Mesenchymal stem cell (in vitro differentiated cells and primary cell): ENCODE results near the gene TBC1D32.

Experiments used
- DNase-seq: peaks from one replicate; pipeline ENCODE4 v3.0.0-alpha.2; 2013
- H2AFZ ChIP-seq: one replicate; pipeline ENCODE4 v1.6.1; 2013; ENCODE audit warnings: low read depth, mild to moderate bottlenecking, control low read depth, inconsistent platforms, low read length, moderate library complexity
- H2AK5ac ChIP-seq: 2 replicates; pipeline ENCODE4 v1.6.1; 2013; ENCODE audit warnings: low read length, moderate library complexity, mild to moderate bottlenecking, inconsistent platforms; ENCODE audit not compliant: severe bottlenecking
- H2BK120ac ChIP-seq: one replicate; pipeline ENCODE4 v1.6.1; 2013; ENCODE audit warnings: low read depth, mild to moderate bottlenecking, inconsistent platforms, low read length, moderate library complexity
- H2BK12ac ChIP-seq, 2 experiments: one replicate each; pipeline ENCODE4 v1.6.1; 2013; ENCODE audit warnings: inconsistent platforms in 2 of 2, low read length in 2 of 2, mild to moderate bottlenecking in 2 of 2, moderate library complexity in 2 of 2, control low read depth in 1 of 2
- H2BK15ac ChIP-seq: one replicate; pipeline ENCODE4 v1.6.1; 2013; ENCODE audit warnings: mild to moderate bottlenecking, low read depth, inconsistent platforms; ENCODE audit not compliant: poor library complexity, severe bottlenecking
- H2BK5ac ChIP-seq: 2 replicates; pipeline ENCODE4 v1.6.1; 2013; ENCODE audit warnings: low read depth, mild to moderate bottlenecking, low read length, control low read depth, inconsistent platforms; ENCODE audit not compliant: poor library complexity, severe bottlenecking
- H3K14ac ChIP-seq, 2 experiments: one replicate each; pipeline ENCODE4 v1.6.1; 2013; ENCODE audit warnings: inconsistent platforms in 2 of 2, low read length in 2 of 2, control low read depth in 1 of 2, mild to moderate bottlenecking in 1 of 2, moderate library complexity in 1 of 2
- H3K18ac ChIP-seq, 2 experiments: one replicate each; pipeline ENCODE4 v1.6.1; 2013; ENCODE audit warnings: inconsistent platforms in 2 of 2, low read length in 2 of 2, control low read depth in 1 of 2, low read depth in 1 of 2, mild to moderate bottlenecking in 1 of 2
- H3K23ac ChIP-seq, 2 experiments: one replicate each; pipeline ENCODE4 v1.6.1; 2013; ENCODE audit warnings: inconsistent platforms in 2 of 2, low read length in 2 of 2, mild to moderate bottlenecking in 2 of 2, moderate library complexity in 2 of 2, control low read depth in 1 of 2
- H3K27ac ChIP-seq: 2 replicates; pipeline ENCODE4 v1.5.1; 2013; ENCODE audit warnings: mild to moderate bottlenecking, moderate library complexity, low read length, control low read depth, inconsistent platforms; ENCODE audit not compliant: poor library complexity, severe bottlenecking
- H3K27me3 ChIP-seq, 2 experiments: 2 replicates each; pipeline versions ENCODE4 v1.6.1 to v1.7.0; 2013; ENCODE audit warnings: low read length in 2 of 2, mild to moderate bottlenecking in 2 of 2, moderate library complexity in 2 of 2, control low read depth in 1 of 2, inconsistent platforms in 1 of 2; ENCODE audit not compliant: control insufficient read depth in 1 of 2, insufficient read depth in 1 of 2
- H3K36me3 ChIP-seq, 2 experiments: 2 replicates each; pipeline versions ENCODE4 v1.6.1 to v1.7.0; 2013; ENCODE audit warnings: low read length in 2 of 2, control low read depth in 1 of 2, inconsistent platforms in 1 of 2, low read depth in 1 of 2, mild to moderate bottlenecking in 1 of 2; ENCODE audit not compliant: insufficient read depth in 2 of 2, control insufficient read depth in 1 of 2
- H3K4ac ChIP-seq, 2 experiments: one replicate each; pipeline ENCODE4 v1.6.1; 2013; ENCODE audit warnings: inconsistent platforms in 2 of 2, low read length in 2 of 2, mild to moderate bottlenecking in 2 of 2, moderate library complexity in 2 of 2, control low read depth in 1 of 2, low read depth in 1 of 2
- H3K4me1 ChIP-seq: 2 replicates; pipeline ENCODE4 v1.6.1; 2013; ENCODE audit warnings: low read depth, low read length, control low read depth; ENCODE audit not compliant: control insufficient read depth, insufficient read depth
- H3K4me2 ChIP-seq: 2 replicates; pipeline ENCODE4 v1.6.1; 2013; ENCODE audit warnings: low read length, mild to moderate bottlenecking, inconsistent platforms; ENCODE audit not compliant: poor library complexity, severe bottlenecking
- H3K4me3 ChIP-seq, 2 experiments: 2 replicates each; pipeline versions ENCODE4 v1.5.1 to v1.7.0; 2013; ENCODE audit warnings: low read length in 2 of 2, mild to moderate bottlenecking in 2 of 2, control low read depth in 1 of 2, low read depth in 1 of 2; ENCODE audit not compliant: insufficient read depth in 1 of 2
- H3K79me1 ChIP-seq: replicated peaks from 2 replicates; pipeline ENCODE4 v1.6.1; 2013; ENCODE audit warnings: mild to moderate bottlenecking, control low read depth, low read length, inconsistent platforms; ENCODE audit not compliant: poor library complexity, severe bottlenecking
- H3K9ac ChIP-seq: 2 replicates; pipeline ENCODE4 v1.7.0; 2013; ENCODE audit warnings: mild to moderate bottlenecking, low read length, moderate library complexity
- H3K9me3 ChIP-seq: 2 replicates; pipeline ENCODE4 v1.7.0; 2013; ENCODE audit warnings: mild to moderate bottlenecking, low read length; ENCODE audit not compliant: control insufficient read depth
- H4K8ac ChIP-seq: one replicate; pipeline ENCODE4 v1.6.1; 2013; ENCODE audit warnings: inconsistent platforms, mild to moderate bottlenecking, low read length, moderate library complexity
- H4K91ac ChIP-seq: one replicate; pipeline ENCODE4 v1.6.1; 2013; ENCODE audit warnings: mild to moderate bottlenecking, low read length, inconsistent platforms
- WGBS: methylation state at CpG from one replicate; pipeline ENCODE4 v1.1.7; 2013; ENCODE audit warnings: mixed read lengths; 5-methylcytosine and 5-hydroxymethylcytosine counted together

The TBC1D32 gene

DNA sequence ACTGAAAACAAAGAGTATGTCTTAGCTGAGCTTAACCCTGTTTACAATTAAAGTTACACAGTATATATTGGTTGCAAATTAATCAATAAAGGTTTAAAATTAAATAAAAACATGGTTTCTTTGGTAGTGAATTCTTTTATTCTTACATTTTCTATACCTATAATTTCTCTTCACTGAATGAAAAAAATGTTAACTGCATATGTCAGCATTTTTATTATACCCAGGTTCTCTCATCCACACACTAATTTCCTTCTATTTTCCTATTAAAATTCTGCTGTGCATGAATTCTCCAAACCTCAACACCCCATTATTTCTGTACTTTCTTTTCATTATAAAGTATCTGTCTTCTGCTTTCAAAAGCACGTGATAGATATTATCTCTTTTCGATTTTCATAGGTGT is 91.9 kb downstream of the TBC1D32 start:
- Histone ChIP-seq H3K9me3 (peaks cover 9% of the 10 kb centered on the region), H3K79me1 (peaks cover 5% of the 10 kb centered on the region), H3K4me2 (no peak overlapping the region), H3K14ac (no peak overlapping the region), H4K91ac (no peak overlapping the region), H3K36me3 (peaks cover 0 to 3% of the 10 kb centered on the region in 2 experiments), H3K4me3 (no peak overlapping the region), H3K23ac (no peak overlapping the region), H3K4me1 (no peaks in the 10 kb centered on the region), H2BK5ac (no peak overlapping the region), H2BK15ac (no peak overlapping the region), H2BK120ac (no peak overlapping the region), H3K18ac (no peak overlapping the region), H3K4ac (no peak overlapping the region), H2BK12ac (no peak overlapping the region), H3K27me3 (no peaks in the 10 kb centered on the region), H3K27ac (no peak overlapping the region), H4K8ac (no peak overlapping the region), H3K9ac (no peak overlapping the region), H2AK5ac (no peak overlapping the region), H2AFZ (no peak overlapping the region)
- no peak for DNase-seq
- WGBS, result no CpG with 5 or more reads among the region's 2 CpGs

DNA sequence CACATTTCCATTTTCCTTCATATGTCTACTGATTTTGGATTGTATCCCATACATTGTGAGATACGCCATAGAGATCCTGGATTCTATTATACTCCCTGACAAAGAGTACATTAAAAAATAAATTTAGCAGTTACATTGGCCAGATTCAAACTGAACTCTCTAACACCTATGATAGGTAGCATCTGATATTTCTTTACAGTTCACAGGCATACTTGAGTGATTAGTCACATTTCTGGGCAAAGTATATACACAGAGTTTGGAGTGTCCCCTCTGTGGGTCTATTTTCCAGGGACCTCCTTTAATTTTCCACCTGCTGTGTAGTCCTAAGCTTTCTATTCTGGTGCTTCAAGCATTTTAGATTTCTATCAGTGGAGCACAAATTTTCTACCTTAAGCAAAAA is 96.4 kb downstream of the TBC1D32 start:
- H3K18ac ChIP-seq, result no peak overlapping the region
- H2BK5ac ChIP-seq, result no peak overlapping the region
- no peak overlapping the region for H2AK5ac ChIP-seq
- no peak overlapping the region for H3K27ac ChIP-seq
- no peak overlapping the region for H3K23ac ChIP-seq
- H2BK15ac ChIP-seq, result no peak overlapping the region
- no peaks in the 10 kb centered on the region for H3K4me1 ChIP-seq
- no peaks in the 10 kb centered on the region for H3K27me3 ChIP-seq
- no peaks in the 10 kb centered on the region for H3K79me1 ChIP-seq
- H2BK120ac ChIP-seq, result no peak overlapping the region
- no peaks in the 10 kb centered on the region for H3K9me3 ChIP-seq
- no peak overlapping the region for H3K4me2 ChIP-seq
- H4K8ac ChIP-seq, result no peak overlapping the region
- H2BK12ac ChIP-seq, result no peak overlapping the region
- no peak overlapping the region for H3K4me3 ChIP-seq
- H4K91ac ChIP-seq, result no peak overlapping the region
- no peak overlapping the region for H3K14ac ChIP-seq
- DNase-seq, result no peak
- H2AFZ ChIP-seq, result no peak overlapping the region
- WGBS, result no CpG with 5 or more reads among the region's 1 CpG
- H3K36me3 ChIP-seq, result peaks cover 4 to 7% of the 10 kb centered on the region in 2 experiments
- no peak overlapping the region for H3K9ac ChIP-seq
- no peak overlapping the region for H3K4ac ChIP-seq

GRCh38 chr6:121236984-121237383 is 97.3 kb downstream of the TBC1D32 start:
- Histone ChIP-seq H3K27ac (no peak overlapping the region), H4K8ac (no peak overlapping the region), H3K23ac (no peak overlapping the region), H3K36me3 (peaks cover 4 to 7% of the 10 kb centered on the region in 2 experiments), H2BK120ac (no peak overlapping the region), H3K18ac (no peak overlapping the region), H3K4me1 (no peaks in the 10 kb centered on the region), H2AK5ac (no peak overlapping the region), H3K9me3 (no peaks in the 10 kb centered on the region), H3K4me3 (no peak overlapping the region), H4K91ac (no peak overlapping the region), H3K4ac (no peak overlapping the region), H3K79me1 (no peaks in the 10 kb centered on the region), H3K4me2 (no peak overlapping the region), H2AFZ (no peak overlapping the region), H2BK12ac (no peak overlapping the region), H3K14ac (no peak overlapping the region), H3K27me3 (no peaks in the 10 kb centered on the region), H2BK5ac (no peak overlapping the region), H3K9ac (no peak overlapping the region), H2BK15ac (no peak overlapping the region)
- DNase-seq, result peak; percentile 3

DNA sequence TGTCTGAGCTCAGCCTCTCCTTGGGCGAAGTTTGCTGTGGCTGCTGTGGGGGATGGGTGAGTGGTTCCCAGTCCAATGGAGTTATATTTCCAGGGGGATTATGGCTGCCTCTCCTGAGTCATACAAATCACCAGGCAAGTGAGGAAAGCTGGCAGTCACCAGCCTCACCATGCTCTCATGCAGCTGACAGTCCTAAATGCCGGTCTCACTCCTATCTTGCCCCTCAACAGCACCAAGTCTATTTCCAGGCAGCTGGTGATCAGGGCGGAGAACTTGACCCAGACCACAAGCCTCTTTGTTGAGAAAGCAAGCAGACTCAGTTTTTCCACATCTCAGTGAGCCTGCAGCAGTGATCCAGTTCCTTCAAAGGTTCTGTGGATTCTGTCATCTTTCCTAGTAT is 98.9 kb downstream of the TBC1D32 start:
- Histone ChIP-seq H3K79me1 (no peaks in the 10 kb centered on the region), H3K9me3 (no peaks in the 10 kb centered on the region), H2BK5ac (no peak overlapping the region), H2BK120ac (no peak overlapping the region), H3K23ac (no peak overlapping the region), H3K27ac (no peak overlapping the region), H2AK5ac (no peak overlapping the region), H3K14ac (no peak overlapping the region), H3K18ac (no peak overlapping the region), H2BK12ac (no peak overlapping the region), H2AFZ (no peak overlapping the region), H3K4ac (no peak overlapping the region), H4K8ac (no peak overlapping the region), H3K36me3 (peaks cover 4 to 7% of the 10 kb centered on the region in 2 experiments), H3K4me2 (no peak overlapping the region), H3K9ac (no peak overlapping the region), H3K4me3 (no peak overlapping the region), H3K27me3 (no peaks in the 10 kb centered on the region), H4K91ac (no peak overlapping the region), H2BK15ac (no peak overlapping the region), H3K4me1 (no peaks in the 10 kb centered on the region)
- 100% methylated on average over 3 of the region's 3 CpGs for WGBS
- DNase-seq, result peak; percentile 2
